ENCODE results near the gene SERPINB4. TPM values are rescaled to one million over a fixed set of nuclear protein-coding genes. Genes with fewer than 3 reads are reported as not detected.
A peak's percentile ranks its signal among the peaks of the same experiment; 100 is the strongest.

Gene SERPINB4
- total RNA-seq, 6 experiments from 2014 or later, result not detected

DNA sequence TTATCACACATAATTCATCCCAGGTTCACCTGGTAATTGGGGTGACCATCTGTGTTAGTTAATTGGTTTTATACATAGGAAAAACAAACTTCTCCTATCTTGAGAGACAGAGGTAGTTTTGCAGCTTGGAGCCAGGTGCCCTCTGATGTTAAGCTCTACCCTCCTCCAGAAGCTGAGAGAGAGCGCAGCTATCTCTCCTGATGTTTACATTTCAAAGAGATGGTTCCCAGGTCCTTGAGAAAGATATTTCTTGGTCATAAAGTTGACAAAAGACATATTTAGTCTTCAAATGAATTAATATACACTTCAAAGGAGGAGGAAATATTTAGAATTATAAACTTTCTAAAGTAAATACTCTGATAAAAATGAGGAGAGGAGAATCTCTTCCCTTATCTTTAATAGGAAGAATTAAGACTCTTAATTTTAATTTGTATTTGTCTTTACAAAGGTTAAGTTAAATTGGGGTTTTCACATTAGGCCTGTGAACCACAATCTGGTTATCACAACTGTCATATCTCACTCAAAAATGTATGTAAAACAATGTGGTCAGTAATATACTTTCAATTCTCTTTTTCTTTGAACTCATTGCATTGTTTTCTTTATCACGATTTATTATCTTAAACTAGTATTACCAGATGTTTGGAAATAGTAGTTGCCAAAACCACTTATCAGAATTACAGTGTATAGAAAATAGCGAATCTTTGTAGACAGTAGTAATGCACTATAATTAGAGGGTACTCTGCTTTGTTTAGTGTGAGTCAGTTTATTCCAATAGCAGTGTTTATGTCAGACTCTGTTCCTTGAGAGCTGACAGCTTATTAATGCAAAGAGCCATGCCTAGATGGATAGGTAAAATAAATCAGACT lies 26.8 kb downstream of the SERPINB4 start:
- Mint-ChIP-seq H3K27ac (no peak overlapping the region), H3K4me1 (ENCODE audit: low read depth) (peaks cover 10% of the 10 kb centered on the region), H3K27me3 (ENCODE audit: insufficient read depth) (no peaks in the 10 kb centered on the region; the same call in none of the 2 replicates), H3K4me3 (no peak overlapping the region), H3K36me3 (ENCODE audit: low read depth) (no peaks in the 10 kb centered on the region), H3K9me3 (no peaks in the 10 kb centered on the region)
- no peak for DNase-seq
- no peak for TF ChIP-seq CTCF (IDR thresholded peaks at IDR 0.05)

DNA sequence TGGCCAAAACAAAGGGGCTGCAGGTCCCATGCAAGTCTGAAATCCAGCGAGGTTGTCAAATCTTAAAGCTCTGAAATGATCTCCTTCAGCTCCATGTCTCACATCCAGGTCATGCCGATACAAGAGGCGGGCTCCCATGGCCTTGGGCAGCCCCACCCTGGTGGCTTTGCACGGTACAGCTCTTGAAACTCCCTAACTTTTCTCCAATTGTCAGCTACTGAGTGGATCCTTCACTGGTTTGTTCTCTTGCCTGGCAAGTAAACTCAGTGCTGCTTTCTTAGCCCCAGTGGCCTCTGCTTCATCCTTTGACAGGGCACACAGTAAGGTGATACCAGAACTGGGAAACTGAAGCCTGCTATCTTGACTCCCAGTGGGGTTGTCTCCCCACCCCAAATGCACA lies 30.6 kb downstream of the SERPINB4 start:
- peaks cover 10% of the 10 kb centered on the region for H3K4me1 Mint-ChIP-seq (ENCODE audit: low read depth)
- DNase-seq, result no peak
- H3K9me3 Mint-ChIP-seq, result no peaks in the 10 kb centered on the region
- no peak overlapping the region for H3K4me3 Mint-ChIP-seq
- H3K27ac Mint-ChIP-seq, result no peak overlapping the region
- no peaks in the 10 kb centered on the region; the same call in none of the 2 replicates for H3K27me3 Mint-ChIP-seq (ENCODE audit: insufficient read depth)
- TF ChIP-seq CTCF (IDR thresholded peaks at IDR 0.05), result no peak
- no peaks in the 10 kb centered on the region for H3K36me3 Mint-ChIP-seq (ENCODE audit: low read depth)

DNA sequence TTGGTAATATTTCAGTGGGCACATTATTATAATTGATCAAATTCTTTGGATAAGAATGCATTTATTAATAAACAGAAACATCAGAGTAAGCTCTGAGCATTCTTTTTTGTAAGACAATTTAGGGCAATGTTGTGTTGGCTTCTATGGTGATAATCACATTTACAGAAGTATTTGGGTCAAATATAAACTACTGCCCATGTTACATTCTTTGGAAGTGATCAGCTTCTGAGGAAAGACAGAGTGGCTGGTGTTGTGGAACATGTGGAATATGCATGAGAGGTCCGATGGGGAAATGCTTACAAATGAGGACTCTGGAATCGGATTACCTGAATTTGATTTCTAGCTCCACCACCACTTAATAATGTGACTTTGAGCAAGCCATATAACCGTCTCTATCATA lies 37.5 kb downstream of the SERPINB4 start:
- Mint-ChIP-seq H3K4me1 (ENCODE audit: low read depth) (peaks cover 46% of the 10 kb centered on the region), H3K9me3 (no peaks in the 10 kb centered on the region), H3K27me3 (ENCODE audit: insufficient read depth) (no peaks in the 10 kb centered on the region), H3K4me3 (no peak overlapping the region), H3K27ac (peak overlapping the region; percentile 55), H3K36me3 (ENCODE audit: low read depth) (no peaks in the 10 kb centered on the region)
- peak; percentile 52 for DNase-seq
- no peak for TF ChIP-seq CTCF (IDR thresholded peaks at IDR 0.05)

GRCh38 chr18:63604791-63605567 lies 39.1 kb downstream of the SERPINB4 start:
- H3K9me3 Mint-ChIP-seq, result no peaks in the 10 kb centered on the region
- H3K27me3 Mint-ChIP-seq (ENCODE audit: insufficient read depth), result no peaks in the 10 kb centered on the region
- no peak for TF ChIP-seq CTCF (IDR thresholded peaks at IDR 0.05)
- H3K27ac Mint-ChIP-seq, result peak overlapping the region; percentile 60
- peak; percentile 79 for DNase-seq
- peaks cover 46% of the 10 kb centered on the region for H3K4me1 Mint-ChIP-seq (ENCODE audit: low read depth)
- no peak overlapping the region for H3K4me3 Mint-ChIP-seq
- H3K36me3 Mint-ChIP-seq (ENCODE audit: low read depth), result no peaks in the 10 kb centered on the region

DNA sequence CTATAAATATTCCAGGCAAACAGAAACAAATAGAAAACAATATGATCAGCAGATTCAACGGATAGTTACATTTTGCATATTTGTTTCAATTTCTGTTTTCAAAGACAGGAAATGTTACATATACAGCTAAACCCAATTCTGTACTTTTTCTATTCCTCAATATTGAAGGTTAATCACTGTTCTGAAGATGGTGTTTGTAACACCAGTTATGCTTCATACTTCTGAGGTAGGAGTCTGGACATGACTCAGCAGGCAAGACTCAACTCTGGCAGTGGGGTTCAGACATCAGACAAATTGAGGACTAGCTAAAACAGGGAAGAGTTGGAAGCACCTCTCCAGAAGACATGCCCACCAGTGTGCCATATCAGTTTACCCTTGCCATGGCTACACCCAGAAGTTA lies 40.3 kb downstream of the SERPINB4 start:
- peak; percentile 53 for DNase-seq
- peak overlapping the region; percentile 71 for H3K27ac Mint-ChIP-seq

More for the DNA sequence above, 40.3 kb downstream of the SERPINB4 start:
- Mint-ChIP-seq H3K4me1 (ENCODE audit: low read depth) (peaks cover 46% of the 10 kb centered on the region), H3K36me3 (ENCODE audit: low read depth) (no peaks in the 10 kb centered on the region), H3K4me3 (peak overlapping the region; percentile 48; the same call in 1 of the 2 replicates), H3K27me3 (ENCODE audit: insufficient read depth) (no peaks in the 10 kb centered on the region), H3K9me3 (no peaks in the 10 kb centered on the region)
- no peak for TF ChIP-seq CTCF (IDR thresholded peaks at IDR 0.05)

Measured in HFFc6 (cell line).